Measurements from ENCODE around the gene RGS2. TPM values are rescaled to one million over a fixed set of nuclear protein-coding genes. Genes with fewer than 3 reads are reported as not detected.
A peak's percentile ranks its signal among the peaks of the same experiment; 100 is the strongest.

RGS2 gene
- total RNA-seq, 1 experiment from 2014 or later: 5.2 TPM

DNA sequence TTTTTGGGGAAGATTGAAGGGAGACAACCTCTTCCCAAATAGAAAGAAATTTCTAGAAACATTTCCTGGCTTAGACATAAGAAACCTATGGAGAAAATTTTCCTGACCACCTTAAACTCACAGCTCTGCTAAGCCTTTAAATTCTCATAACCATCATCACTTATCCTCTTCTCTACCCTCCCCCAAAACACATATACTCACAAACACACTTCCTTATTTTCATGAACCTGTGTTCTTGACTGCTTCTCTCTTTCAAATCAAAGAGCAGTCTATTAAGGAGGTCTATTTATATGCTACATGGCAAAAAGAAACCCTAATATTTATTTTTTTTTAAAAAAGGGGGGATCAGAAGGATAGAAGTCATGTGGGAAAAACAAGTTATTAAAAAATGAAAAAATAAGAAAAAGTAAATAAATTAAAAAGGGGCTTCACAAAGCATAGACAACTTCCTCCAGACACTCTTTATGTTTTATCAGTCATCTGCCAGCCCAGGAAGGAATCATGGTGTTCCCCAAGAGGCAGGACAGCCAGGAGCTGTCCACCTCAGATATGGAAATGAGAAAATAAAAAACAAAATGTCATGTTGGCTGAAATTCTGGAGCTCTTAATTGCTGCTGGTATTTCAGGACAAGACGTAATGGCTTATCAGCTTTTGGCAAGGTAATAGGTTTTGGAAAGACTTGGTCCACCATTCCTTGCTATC, 12.8 kb upstream of the RGS2 start:
- DNase-seq (ENCODE audit: low read depth): no peak

- DNase-seq (ENCODE audit: low read depth): no peak
These were observed 11.7 kb upstream of the RGS2 start for GRCh38 chr1:192797143-192797542.

DNA sequence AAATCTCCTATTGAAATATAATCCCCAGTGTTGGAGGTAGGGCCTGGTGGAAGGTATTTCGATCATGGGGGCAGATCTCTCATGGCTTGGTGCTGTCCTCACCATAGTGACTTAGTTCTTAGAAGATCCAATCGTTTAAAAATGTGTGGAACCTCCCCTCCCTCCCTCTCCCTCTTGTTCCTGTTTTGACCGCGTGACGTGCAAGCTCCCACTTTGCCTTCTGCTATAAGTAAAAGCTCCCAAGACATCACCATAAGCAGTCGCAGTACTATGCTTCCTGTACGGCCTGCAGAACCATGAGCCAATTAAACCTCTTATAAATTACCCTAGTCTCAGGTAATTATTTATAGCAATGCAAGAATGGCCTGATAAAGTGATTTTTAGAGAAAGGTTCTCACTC, 10.9 kb upstream of the RGS2 start:
- no peak for DNase-seq (ENCODE audit: low read depth)

DNA sequence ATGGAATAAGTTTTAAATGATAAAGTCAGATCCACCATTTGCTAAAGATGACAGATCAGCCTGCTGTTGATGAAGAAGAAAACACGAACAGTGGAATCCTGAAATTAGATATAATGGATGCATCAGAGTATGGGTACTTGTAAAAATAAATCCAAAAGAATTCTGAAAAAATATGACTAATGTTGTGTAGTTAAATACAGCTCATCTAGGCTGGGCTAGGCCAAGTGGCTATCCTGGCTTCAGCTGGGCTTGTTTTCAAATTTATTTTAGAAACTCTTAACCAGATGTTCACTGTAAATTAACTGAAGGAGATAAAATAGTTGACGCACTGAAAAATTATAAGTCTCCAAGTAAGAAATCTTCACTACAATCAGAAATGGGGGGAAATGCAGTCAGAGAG, 7.4 kb upstream of the RGS2 start:
- no peak for DNase-seq (ENCODE audit: low read depth)

- DNase-seq (ENCODE audit: low read depth): no peak
These were observed 6.4 kb upstream of the RGS2 start for GRCh38 chr1:192802406-192802805.

DNA sequence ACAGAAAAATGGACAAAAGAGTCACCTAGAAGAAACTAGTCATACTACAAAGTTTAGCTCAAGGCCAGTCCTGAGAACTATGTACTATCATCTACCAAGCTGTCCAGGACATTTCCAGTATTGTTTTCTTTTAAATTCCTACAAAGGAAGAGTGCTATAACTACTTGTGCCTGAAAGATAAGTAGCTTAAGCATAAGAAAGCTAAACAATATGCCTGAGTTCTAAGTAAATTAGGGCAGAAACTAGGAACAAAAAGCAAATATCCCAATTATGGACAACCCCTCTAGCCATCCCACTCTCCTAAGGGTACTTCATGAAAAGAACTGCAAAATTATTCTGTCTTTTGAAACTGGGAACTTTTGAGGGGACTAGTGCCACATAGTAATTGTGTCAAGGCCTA, 5.3 kb upstream of the RGS2 start:
- no peak for DNase-seq (ENCODE audit: low read depth)

DNA sequence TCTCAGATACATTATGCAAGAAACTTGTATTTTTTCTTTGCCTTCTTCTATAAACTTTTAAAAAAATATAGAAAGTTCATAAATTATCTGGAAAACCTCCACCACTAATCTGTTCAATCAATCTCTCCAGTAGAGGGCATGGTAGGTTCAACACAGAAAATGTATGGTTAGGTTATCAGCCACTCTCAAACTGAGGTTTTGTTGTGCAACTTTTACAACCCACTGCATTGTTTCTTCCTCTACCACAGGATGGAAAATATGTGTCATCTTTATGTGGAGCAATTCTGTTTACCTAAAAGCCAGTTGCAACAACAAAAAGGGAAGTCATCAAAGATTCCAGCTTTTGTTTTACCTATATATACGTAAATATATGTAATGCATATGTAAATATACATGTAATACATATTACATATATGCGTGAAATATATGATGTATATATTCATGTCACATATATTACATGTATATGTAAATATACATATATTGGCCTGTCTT, 3.0 kb upstream of the RGS2 start:
- DNase-seq (ENCODE audit: low read depth): peak; percentile 80

- peak; percentile 54 for DNase-seq (ENCODE audit: low read depth)
These were observed 1.4 kb upstream of the RGS2 start for GRCh38 chr1:192807211-192808162.

GRCh38 chr1:192808163-192808517, 699 bp upstream of the RGS2 start:
- DNase-seq (ENCODE audit: low read depth): no peak

GRCh38 chr1:192809307-192810252, 741 bp downstream of the RGS2 start:
- no peak for DNase-seq (ENCODE audit: low read depth)

DNA sequence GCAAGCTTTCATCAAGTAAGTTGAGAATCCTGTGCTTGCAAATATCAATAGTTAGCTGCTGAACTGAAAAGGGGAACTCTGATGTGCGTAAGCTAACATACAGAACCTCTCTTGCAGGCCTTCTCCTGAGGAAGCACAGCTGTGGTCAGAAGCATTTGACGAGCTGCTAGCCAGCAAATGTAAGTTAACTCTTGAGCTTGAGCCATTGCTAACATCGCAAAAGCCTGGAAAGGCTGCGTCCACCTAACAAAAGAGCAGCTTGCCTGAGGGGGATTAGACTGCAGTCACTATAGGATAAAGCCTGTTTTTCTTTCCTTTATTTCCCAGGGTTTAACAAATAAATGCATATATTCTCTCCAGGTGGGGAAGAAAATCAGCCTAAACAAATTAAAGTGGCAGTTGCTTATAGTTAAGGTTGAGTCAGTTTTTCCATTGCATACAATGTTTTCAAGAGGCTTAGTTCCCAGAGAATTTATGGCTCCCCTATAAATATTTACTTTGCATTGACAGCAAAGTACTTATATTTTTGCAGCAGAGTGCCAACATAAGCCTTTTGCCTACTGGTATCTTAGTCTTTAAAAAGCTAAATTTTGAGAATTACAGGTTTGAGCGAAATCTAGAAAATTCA, 1.5 kb downstream of the RGS2 start:
- no peak for DNase-seq (ENCODE audit: low read depth)

GRCh38 chr1:192811006-192811405, 2.2 kb downstream of the RGS2 start:
- DNase-seq (ENCODE audit: low read depth): no peak

DNA sequence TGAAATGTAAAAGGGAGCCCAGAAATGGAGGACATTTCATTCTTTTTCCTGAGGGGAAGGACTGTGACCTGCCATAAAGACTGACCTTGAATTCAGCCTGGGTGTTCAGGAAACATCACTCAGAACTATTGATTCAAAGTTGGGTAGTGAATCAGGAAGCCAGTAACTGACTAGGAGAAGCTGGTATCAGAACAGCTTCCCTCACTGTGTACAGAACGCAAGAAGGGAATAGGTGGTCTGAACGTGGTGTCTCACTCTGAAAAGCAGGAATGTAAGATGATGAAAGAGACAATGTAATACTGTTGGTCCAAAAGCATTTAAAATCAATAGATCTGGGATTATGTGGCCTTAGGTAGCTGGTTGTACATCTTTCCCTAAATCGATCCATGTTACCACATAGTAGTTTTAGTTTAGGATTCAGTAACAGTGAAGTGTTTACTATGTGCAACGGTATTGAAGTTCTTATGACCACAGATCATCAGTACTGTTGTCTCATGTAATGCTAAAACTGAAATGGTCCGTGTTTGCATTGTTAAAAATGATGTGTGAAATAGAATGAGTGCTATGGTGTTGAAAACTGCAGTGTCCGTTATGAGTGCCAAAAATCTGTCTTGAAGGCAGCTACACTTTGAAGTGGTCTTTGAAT, 2.9 kb downstream of the RGS2 start:
- DNase-seq (ENCODE audit: low read depth): no peak

- DNase-seq (ENCODE audit: low read depth): no peak
These were observed 3.8 kb downstream of the RGS2 start for GRCh38 chr1:192812420-192813209.

DNA sequence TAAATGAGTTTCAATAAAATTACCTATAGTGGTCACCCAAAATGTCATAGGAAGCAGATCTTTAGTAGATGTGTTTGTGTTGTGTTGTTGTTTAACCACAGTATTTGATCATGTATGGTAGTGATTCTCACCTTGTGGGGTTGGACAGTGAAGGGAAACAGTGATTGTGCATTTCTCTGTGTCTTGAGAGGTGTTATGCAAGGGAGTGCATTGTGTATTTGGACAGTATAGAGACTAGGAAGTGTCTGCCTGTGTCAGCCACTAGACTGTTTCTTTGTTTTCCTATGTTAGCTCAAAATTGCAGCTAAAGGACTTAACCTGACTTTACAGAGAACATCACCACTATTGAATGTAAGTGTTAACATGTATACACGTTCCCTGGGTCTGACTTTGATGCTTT, 6.0 kb downstream of the RGS2 start:
- no peak for DNase-seq (ENCODE audit: low read depth)

GRCh38 chr1:192817246-192817645, 8.4 kb downstream of the RGS2 start:
- DNase-seq (ENCODE audit: low read depth): no peak

- DNase-seq (ENCODE audit: low read depth): no peak
These were observed 12.5 kb downstream of the RGS2 start for GRCh38 chr1:192821296-192821695.

- DNase-seq (ENCODE audit: low read depth): no peak
These were observed 15.7 kb downstream of the RGS2 start for GRCh38 chr1:192824511-192824910.

GRCh38 chr1:192826791-192827546, 18.1 kb downstream of the RGS2 start:
- peak; percentile 79 for DNase-seq (ENCODE audit: low read depth)
